NCI-H1092 treated with DMSO at 0.1 percent for 48 hours (cell line): ENCODE data around the gene RAB31.
"Not testable (repeated sequence)": the region's sequence is repeated elsewhere in the genome, so short reads cannot be mapped to it uniquely, and the experiment has no call there.

Experiments used
- DNase-seq: peaks from one replicate; lab custom pipeline; 2025; lab: John Stamatoyannopoulos, UW

RAB31 gene

GRCh38 chr18:9887992-9888391 lies 179.9 kb downstream of the RAB31 start:
- no peak for DNase-seq

- DNase-seq, result no peak
Measured at GRCh38 chr18:9890196-9890595, 182.1 kb downstream of the RAB31 start.

GRCh38 chr18:9890957-9891356 lies 182.9 kb downstream of the RAB31 start:
- DNase-seq, result no peak

GRCh38 chr18:9891515-9891914 lies 183.4 kb downstream of the RAB31 start:
- not testable (repeated sequence) for DNase-seq

DNA sequence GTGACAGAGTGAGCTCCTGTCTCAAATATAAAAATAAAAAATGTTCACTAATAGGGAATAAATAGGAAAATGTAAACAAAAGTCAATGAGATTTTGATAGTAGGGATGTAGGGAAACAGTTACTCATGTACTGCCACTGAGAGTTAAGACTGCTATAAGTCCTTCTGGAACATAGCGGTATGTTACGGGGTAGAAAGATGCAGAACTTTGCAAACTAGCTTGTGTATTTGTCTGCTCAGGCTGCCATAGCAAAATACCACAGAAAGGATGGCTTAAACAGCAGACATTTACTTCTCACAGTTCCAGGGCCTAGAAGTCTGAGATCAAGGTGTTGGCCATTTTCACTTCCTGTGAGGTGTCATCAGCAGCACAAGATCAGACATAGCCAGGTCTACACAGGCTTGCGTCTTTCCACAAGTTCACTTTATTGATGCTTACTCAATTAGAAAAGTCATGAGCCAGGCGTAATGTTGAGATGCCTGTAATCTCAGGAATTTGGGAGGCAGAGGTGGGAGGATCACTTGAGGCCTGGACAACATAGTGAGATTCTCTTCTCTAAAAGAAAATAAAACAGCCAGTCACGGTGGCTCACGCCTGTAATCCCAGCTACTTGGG lies 186.5 kb downstream of the RAB31 start:
- DNase-seq, result no peak

- no peak for DNase-seq
Measured at GRCh38 chr18:9897129-9897528, 189.0 kb downstream of the RAB31 start.

DNA sequence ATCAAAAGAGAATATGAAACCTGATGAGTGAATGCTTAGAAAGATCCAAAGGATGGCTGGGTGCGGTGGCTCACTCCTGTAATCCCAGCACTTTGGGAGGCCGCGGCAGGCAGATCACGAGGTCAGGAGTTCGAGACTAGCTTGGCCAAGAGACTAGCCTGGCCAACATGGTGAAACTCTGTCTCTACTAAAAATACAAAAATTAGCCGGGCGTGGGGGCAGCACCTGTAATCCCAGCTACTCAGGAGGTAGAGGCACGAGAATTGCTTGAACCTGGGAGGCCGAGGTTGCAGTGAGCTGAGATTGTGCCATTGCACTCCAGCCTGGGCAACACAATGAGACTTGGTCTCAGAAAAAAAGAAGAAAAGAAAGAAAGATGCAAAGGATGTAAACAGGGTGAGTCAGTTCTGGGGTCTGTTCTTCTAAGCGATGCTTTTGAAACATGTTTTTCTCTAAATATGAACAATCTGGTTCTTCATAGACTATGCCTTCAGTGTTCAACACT lies 189.7 kb downstream of the RAB31 start:
- DNase-seq, result not testable (repeated sequence)

- no peak for DNase-seq
Measured at GRCh38 chr18:9898792-9899549, 190.9 kb downstream of the RAB31 start.

GRCh38 chr18:9899550-9899930 lies 191.4 kb downstream of the RAB31 start:
- DNase-seq, result not testable (repeated sequence)

DNA sequence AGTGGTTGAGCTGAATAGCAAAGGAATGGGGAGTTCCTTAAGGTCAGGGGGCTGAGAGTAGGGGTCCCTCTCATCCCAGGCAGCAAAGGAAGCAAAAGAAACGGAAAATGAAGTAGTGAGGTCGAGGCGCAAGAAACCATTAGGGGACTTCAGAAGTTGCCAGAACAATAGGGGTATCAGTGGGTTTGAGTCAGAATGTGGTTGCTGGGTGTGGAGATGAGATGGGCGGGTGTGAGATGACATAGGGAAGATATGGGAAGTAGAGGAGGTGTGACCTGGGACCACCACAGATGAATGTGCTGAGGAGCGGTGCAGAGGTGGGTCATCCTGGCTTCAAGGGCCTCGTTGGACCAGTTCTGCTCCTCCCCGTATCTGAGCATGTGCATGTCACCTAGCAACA lies 192.6 kb downstream of the RAB31 start:
- no peak for DNase-seq

DNA sequence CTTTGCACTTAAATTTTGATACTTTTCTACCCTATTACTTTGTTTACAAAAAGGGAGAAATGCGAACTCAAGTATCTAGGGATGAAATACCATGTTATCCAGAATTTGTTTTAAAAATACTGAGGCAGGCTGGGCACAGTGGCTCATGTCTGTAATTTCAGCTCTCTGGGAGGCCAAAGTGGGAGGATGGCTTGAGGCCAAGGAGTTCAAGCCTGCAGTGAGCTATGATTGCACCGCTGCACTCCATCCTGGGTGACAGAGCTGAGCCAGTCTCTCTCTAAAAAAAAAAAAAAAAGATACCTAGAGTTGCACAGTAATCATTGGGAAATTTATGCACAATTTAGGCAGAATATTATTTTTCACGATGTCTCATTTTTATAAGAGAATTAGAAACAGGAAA lies 193.3 kb downstream of the RAB31 start:
- peak; percentile 13 for DNase-seq

DNA sequence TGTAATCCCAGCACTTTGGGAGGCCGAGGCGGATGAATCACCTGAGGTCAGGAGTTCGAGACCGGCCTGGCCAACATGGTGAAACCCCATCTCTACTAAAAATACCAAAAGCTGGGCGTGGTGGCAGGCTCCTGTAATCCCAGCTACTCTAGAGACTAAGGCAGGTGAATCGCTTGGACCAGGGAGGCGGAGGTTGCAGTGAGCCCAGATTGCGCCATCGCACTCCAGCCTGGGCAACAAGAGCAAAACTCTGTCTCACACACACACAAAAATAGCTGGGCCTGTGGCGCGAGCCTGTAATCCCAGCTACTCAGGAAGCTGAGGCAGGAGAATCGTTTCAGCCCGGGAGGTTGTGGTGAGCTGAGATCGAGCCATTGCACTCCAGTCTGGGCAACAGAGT lies 194.2 kb downstream of the RAB31 start:
- DNase-seq, result not testable (repeated sequence)

GRCh38 chr18:9902832-9903231 lies 194.7 kb downstream of the RAB31 start:
- no peak for DNase-seq

GRCh38 chr18:9905401-9905922 lies 197.4 kb downstream of the RAB31 start:
- no peak for DNase-seq

GRCh38 chr18:9906481-9906880 lies 198.4 kb downstream of the RAB31 start:
- DNase-seq, result no peak

GRCh38 chr18:9907867-9908266 lies 199.8 kb downstream of the RAB31 start:
- no peak for DNase-seq

DNA sequence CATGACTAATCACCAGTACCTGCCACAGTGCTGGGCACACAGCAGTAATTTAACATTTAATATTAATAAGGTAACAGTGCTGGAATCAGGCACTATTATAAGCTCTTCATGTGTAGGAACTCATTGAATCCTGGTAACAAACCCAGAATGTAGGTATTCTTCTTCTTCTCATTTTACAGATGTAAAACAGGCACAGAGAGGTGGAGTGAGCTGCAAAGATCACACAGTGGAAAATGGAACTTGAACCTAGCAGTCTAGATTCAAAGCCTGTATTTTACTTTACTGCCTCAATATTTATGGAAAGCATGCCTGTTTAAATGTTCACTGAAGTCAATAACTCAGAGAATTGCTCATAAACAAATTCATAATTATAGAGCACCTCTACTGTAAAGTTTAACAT lies 202.0 kb downstream of the RAB31 start:
- no peak for DNase-seq

- no peak for DNase-seq
Measured at GRCh38 chr18:9910661-9911060, 202.6 kb downstream of the RAB31 start.

DNA sequence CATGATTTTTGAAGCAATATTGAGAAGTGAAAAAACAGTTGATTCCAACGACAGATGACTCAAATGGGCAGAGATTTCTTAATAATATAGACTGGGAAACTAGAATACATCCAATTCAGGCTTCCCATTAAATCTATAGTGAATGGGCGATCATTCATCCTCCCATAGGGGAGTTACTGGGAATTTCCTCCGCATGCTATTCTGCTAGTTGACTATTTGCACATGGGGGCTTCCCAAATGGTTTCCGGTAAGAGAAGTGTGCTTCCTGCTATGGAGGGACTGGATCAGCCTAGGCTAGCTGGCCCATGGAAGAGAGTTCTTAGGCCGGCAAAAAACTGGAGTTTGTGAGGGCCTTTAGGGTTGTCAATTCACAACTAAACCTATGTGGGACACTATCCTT lies 203.1 kb downstream of the RAB31 start:
- no peak for DNase-seq
